DOHH2 (cell line): ENCODE results near the gene RANBP1.

Experiments
- H3F3A ChIP-seq: fragments of 200-600 bp; sonication (generic), shearing (Covaris generic); 2 replicates; pipeline ENCODE4 v1.6.0; 2016; ENCODE audit warnings: antibody characterized with exemption, mild to moderate bottlenecking; ENCODE audit not compliant: control insufficient read depth, insufficient read depth
- H3K27ac ChIP-seq: fragments of 200-600 bp; sonication (generic); 2 replicates; pipeline ENCODE4 v1.5.1; 2014; ENCODE audit warnings: low read depth, mild to moderate bottlenecking, low read length, moderate library complexity
- H3K27me3 ChIP-seq: fragments of 200-600 bp; sonication (generic); 2 replicates; pipeline ENCODE4 v1.6.1; 2014; ENCODE audit warnings: mild to moderate bottlenecking, low read length, mixed read lengths; ENCODE audit not compliant: control insufficient read depth
- H3K36me3 ChIP-seq: fragments of 200-600 bp; sonication (generic); 2 replicates; pipeline ENCODE4 v1.6.1; 2014; ENCODE audit warnings: mild to moderate bottlenecking, low read length, moderate library complexity, mixed read lengths; ENCODE audit not compliant: control insufficient read depth
- H3K4me1 ChIP-seq: fragments of 200-600 bp; sonication (generic); 2 replicates; pipeline ENCODE4 v1.6.1; 2014; ENCODE audit warnings: mild to moderate bottlenecking, low read length, mixed read lengths; ENCODE audit not compliant: control insufficient read depth
- H3K4me2 ChIP-seq: fragments of 200-600 bp; sonication (generic); 2 replicates; pipeline ENCODE4 v1.6.0; 2014; ENCODE audit warnings: mild to moderate bottlenecking, low read length, moderate library complexity
- H3K4me3 ChIP-seq: fragments of 200-600 bp; sonication (generic); 2 replicates; pipeline ENCODE4 v1.5.1; 2014; ENCODE audit warnings: mild to moderate bottlenecking, low read length, mixed read lengths
- H3K79me2 ChIP-seq: fragments of 200-600 bp; sonication (generic); 2 replicates; pipeline ENCODE4 v1.6.1; 2014; ENCODE audit warnings: mild to moderate bottlenecking, low read length, mixed read lengths; ENCODE audit not compliant: control insufficient read depth
- H3K9me2 ChIP-seq: fragments of 200-600 bp; sonication (generic); replicated peaks from 2 replicates; pipeline ENCODE4 v1.6.1; 2014; ENCODE audit warnings: mild to moderate bottlenecking, low read length, mixed read lengths; ENCODE audit not compliant: control insufficient read depth
- H3K9me3 ChIP-seq: fragments of 200-600 bp; sonication (generic); 2 replicates; pipeline ENCODE4 v1.6.1; 2014; ENCODE audit warnings: antibody characterized with exemption, low read length, mixed read lengths; ENCODE audit not compliant: control insufficient read depth, insufficient read depth
- H4K20me1 ChIP-seq: fragments of 200-600 bp; sonication (generic); 2 replicates; pipeline ENCODE4 v1.6.0; 2014; ENCODE audit warnings: low read depth, mild to moderate bottlenecking, antibody characterized with exemption, low read length, moderate library complexity; ENCODE audit not compliant: control insufficient read depth, insufficient read depth
- EZH2phosphoT487 ChIP-seq: fragments of 200-600 bp; sonication (generic); IDR thresholded peaks from 2 replicates; pipeline ENCODE4 v1.6.1; 2017; ENCODE audit warnings: borderline replicate concordance, mild to moderate bottlenecking, antibody characterized with exemption, low read length, moderate library complexity, mixed read lengths
- TF ChIP-seq, protein P1 (sequence below): fragments of 200-600 bp; sonication (generic); IDR thresholded peaks from one replicate; pipeline ENCODE4 v1.5.1; 2014; ENCODE audit warnings: antibody characterized with exemption, mild to moderate bottlenecking, low read depth, low read length; ENCODE audit not compliant: poor library complexity, severe bottlenecking

The RANBP1 gene

DNA sequence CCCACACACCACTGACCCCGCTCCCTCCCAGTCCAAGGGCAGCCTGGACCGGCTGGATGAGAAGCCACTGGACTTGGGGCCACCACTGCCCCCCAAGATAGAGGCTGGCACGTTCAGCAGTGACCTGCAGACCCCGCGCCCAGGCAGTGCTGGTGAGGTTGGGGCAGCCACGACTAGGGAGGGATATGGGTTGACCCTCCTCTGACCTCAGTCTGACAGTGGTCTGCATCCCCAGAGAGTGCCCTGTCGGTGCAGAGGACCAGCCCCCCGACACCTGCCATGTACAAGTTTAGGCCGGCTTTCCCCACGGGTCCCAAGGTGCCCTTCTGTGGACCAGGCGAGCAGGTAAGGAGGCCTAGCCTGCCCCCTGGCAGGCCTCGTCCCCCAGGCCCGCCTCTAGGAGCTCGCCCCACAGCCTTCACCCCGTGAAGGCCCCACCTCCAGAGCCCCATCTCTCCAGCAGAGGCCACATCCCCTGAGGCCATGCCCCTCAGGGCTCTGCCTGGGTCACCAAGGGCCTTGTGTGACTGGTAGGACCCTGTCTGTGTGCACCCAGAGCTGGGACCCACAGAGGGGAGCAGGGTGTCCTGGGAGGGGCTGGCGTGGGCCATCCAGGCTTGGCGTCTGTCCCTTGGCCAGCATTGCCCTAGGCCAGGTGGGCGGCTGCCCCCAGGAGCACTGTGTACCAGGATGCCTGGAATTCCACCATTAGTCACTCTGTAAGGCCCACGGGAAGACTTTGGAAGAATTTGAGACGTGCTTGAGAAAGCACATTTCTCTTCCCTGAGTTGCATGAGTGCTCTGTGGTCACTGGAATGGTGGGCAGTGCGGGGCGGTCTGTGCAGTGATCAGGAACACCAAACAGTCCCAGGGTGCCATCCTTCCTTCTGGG, 25.5 kb downstream of the RANBP1 start:
- no peak for TF ChIP-seq EZH2phosphoT487
- TF ChIP-seq, protein P1, sequence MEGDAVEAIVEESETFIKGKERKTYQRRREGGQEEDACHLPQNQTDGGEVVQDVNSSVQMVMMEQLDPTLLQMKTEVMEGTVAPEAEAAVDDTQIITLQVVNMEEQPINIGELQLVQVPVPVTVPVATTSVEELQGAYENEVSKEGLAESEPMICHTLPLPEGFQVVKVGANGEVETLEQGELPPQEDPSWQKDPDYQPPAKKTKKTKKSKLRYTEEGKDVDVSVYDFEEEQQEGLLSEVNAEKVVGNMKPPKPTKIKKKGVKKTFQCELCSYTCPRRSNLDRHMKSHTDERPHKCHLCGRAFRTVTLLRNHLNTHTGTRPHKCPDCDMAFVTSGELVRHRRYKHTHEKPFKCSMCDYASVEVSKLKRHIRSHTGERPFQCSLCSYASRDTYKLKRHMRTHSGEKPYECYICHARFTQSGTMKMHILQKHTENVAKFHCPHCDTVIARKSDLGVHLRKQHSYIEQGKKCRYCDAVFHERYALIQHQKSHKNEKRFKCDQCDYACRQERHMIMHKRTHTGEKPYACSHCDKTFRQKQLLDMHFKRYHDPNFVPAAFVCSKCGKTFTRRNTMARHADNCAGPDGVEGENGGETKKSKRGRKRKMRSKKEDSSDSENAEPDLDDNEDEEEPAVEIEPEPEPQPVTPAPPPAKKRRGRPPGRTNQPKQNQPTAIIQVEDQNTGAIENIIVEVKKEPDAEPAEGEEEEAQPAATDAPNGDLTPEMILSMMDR: no peak
- Histone ChIP-seq H3K9me2 (no peaks in the 10 kb centered on the region), H3K4me1 (peaks cover 6% of the 10 kb centered on the region), H3K36me3 (no peaks in the 10 kb centered on the region), H3K4me2 (no peak overlapping the region), H3F3A (no peaks in the 10 kb centered on the region), H3K4me3 (no peak overlapping the region), H4K20me1 (0 out of 2 replicates have a peak, but pooled peaks cover 2% of the 10 kb centered on the region), H3K79me2 (no peaks in the 10 kb centered on the region), H3K27me3 (no peaks in the 10 kb centered on the region), H3K27ac (no peak overlapping the region), H3K9me3 (no peaks in the 10 kb centered on the region)

DNA sequence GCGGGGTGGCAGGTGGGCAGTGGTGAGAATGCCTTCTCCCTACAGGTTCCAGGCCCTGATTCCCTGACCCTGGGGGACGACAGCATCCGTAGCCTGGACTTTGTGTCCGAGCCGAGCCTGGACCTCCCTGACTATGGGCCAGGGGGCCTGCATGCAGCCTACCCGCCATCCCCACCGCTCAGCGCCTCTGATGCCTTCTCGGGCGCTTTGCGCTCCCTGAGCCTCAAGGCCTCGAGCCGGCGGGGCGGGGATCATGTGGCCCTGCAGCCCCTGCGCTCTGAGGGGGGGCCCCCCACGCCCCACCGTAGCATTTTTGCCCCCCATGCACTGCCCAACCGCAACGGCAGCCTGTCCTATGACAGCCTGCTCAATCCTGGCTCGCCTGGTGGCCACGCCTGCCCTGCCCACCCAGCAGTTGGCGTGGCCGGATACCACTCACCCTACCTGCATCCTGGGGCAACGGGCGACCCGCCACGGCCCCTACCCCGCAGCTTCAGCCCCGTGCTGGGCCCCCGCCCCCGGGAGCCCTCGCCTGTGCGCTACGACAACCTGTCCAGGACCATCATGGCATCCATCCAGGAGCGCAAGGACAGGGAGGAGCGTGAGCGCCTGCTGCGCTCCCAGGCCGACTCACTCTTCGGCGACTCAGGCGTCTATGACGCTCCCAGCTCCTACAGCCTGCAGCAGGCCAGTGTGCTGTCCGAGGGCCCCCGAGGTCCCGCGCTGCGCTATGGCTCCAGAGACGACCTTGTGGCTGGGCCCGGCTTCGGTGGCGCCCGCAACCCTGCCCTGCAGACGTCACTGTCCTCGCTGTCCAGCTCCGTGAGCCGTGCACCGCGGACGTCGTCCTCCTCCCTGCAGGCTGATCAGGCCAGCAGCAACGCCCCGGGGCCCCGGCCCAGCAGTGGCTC, 27.1 kb downstream of the RANBP1 start:
- no peaks in the 10 kb centered on the region for H3F3A ChIP-seq
- H3K27ac ChIP-seq: no peak overlapping the region
- H3K4me2 ChIP-seq: no peak overlapping the region
- H4K20me1 ChIP-seq: no peaks in the 10 kb centered on the region
- H3K4me1 ChIP-seq: peaks cover 1% of the 10 kb centered on the region
- H3K27me3 ChIP-seq: no peaks in the 10 kb centered on the region
- H3K9me2 ChIP-seq: no peaks in the 10 kb centered on the region
- H3K4me3 ChIP-seq: no peak overlapping the region
- no peaks in the 10 kb centered on the region for H3K79me2 ChIP-seq
- TF ChIP-seq, protein P1: no peak
- no peak for TF ChIP-seq EZH2phosphoT487
- H3K9me3 ChIP-seq: no peaks in the 10 kb centered on the region
- no peaks in the 10 kb centered on the region for H3K36me3 ChIP-seq

DNA sequence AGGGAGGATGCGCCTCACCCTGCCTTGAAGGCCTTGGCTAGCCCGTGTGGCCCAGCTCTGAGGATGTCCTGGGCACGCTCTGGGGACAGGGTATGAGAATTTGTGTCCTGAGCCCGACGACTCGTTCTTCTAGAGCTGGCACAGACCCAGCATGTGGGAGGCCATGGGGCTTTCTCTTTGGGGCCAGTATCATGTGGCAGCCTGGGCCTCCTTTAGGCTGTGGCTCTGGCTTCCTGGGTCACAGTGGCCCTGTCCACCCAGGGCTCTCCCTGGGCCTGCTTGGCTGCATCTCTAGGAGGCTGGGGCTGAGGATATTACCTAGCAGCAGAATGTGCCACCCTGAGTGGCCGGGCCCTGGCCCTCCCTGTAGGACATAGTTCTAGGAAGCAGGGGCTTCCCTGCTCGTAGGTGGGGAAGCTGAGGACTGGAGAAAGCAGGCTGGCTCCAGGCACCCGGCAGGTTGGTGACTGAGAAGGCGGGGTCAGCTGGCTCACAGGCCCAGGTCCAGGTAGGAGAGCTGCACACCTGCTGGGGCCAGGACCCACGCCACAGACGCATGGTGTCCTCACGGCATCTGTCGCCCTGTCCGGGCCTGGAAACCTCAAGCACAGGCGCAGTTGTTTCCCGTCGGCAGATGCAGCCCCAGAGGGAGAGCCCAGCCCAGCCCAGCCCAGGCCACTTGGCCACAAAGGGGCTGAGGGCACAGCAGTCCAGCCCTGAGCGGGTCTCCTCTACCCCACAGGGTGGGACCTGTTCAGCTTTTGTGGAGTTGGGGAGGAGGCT, 28.2 kb downstream of the RANBP1 start:
- Histone ChIP-seq H3F3A (no peaks in the 10 kb centered on the region), H3K9me3 (no peaks in the 10 kb centered on the region), H3K4me1 (no peaks in the 10 kb centered on the region), H3K9me2 (no peaks in the 10 kb centered on the region), H3K4me2 (no peak overlapping the region), H3K79me2 (no peaks in the 10 kb centered on the region), H4K20me1 (no peaks in the 10 kb centered on the region), H3K27ac (no peak overlapping the region), H3K36me3 (no peaks in the 10 kb centered on the region), H3K4me3 (no peak overlapping the region), H3K27me3 (no peaks in the 10 kb centered on the region)
- TF ChIP-seq EZH2phosphoT487: no peak
- TF ChIP-seq, protein P1: no peak
